IPS-18a (cell line): ENCODE measurements around the gene CADM1.
A peak's percentile ranks its signal among the peaks of the same experiment; 100 is the strongest.

Experiments used
- H3K27ac ChIP-seq: one replicate; pipeline ENCODE4 v1.5.1; 2013; ENCODE audit warnings: low read length
- H3K27me3 ChIP-seq: one replicate; pipeline ENCODE4 v1.6.1; 2013; ENCODE audit warnings: mild to moderate bottlenecking, low read length; ENCODE audit not compliant: control insufficient read depth, insufficient read depth
- H3K36me3 ChIP-seq: one replicate; pipeline ENCODE4 v1.6.1; 2013; ENCODE audit warnings: low read depth, low read length; ENCODE audit not compliant: control insufficient read depth
- H3K4me1 ChIP-seq: one replicate; pipeline ENCODE4 v1.6.1; 2013; ENCODE audit warnings: low read depth, low read length; ENCODE audit not compliant: control insufficient read depth
- H3K4me3 ChIP-seq: one replicate; pipeline ENCODE4 v1.5.1; 2013; ENCODE audit warnings: low read length
- H3K9ac ChIP-seq: one replicate; pipeline ENCODE4 v1.6.1; 2013; ENCODE audit warnings: mild to moderate bottlenecking, low read length, moderate library complexity
- H3K9me3 ChIP-seq: one replicate; pipeline ENCODE4 v1.6.1; 2013; ENCODE audit warnings: low read depth, low read length; ENCODE audit not compliant: control insufficient read depth

Gene CADM1

DNA sequence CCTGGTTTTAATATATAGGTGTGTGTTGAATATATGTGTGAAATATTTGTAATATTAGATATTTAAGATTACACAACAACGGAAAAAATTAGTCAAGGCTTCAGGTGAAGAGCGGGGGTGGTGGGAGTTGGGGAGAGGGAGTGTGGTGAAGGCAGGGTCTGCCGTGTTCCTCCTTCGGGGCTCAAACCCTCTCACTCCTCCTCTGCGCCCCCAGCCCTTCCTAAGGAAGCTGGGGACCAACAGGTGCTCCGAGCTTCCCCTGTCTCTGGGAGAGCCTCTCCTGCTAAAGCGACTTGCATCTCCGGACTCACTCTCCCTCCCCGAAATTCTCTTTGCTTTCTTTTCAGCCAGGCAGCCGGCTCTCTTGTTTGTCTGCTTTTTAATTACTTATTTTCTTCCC lies 960 bp upstream of the CADM1 start:
- peaks cover 58% of the 10 kb centered on the region for H3K27me3 ChIP-seq
- H3K4me3 ChIP-seq: peak overlapping the region; percentile 97
- H3K9me3 ChIP-seq: no peaks in the 10 kb centered on the region
- no peaks in the 10 kb centered on the region for H3K36me3 ChIP-seq
- peak overlapping the region; percentile 78 for H3K9ac ChIP-seq
- H3K4me1 ChIP-seq: peaks cover 14% of the 10 kb centered on the region
- no peak overlapping the region for H3K27ac ChIP-seq

DNA sequence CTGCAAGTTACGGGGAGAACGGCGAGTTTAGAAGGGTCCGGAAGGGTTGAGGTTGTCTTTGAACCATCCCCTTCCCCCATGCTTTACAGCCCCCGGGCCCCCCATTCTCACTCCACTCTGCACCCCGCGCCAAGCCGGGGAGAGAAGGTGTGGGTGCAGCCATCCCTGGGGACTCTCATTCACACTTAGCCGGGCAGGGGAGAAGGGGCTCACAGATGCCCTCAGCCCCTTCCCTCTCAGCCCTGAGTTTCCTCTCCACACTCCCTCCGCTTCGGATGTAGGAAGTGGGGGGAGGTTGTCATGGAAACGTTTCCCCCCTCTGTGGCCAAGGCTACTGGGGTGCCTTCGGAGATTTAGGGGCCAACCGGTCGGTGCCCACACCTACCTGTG lies 334 bp downstream of the CADM1 start:
- Histone ChIP-seq H3K27me3 (peaks cover 71% of the 10 kb centered on the region), H3K4me3 (peak overlapping the region; percentile 97), H3K9me3 (no peaks in the 10 kb centered on the region), H3K9ac (peak overlapping the region; percentile 54), H3K4me1 (peaks cover 14% of the 10 kb centered on the region), H3K27ac (no peak overlapping the region), H3K36me3 (no peaks in the 10 kb centered on the region)

DNA sequence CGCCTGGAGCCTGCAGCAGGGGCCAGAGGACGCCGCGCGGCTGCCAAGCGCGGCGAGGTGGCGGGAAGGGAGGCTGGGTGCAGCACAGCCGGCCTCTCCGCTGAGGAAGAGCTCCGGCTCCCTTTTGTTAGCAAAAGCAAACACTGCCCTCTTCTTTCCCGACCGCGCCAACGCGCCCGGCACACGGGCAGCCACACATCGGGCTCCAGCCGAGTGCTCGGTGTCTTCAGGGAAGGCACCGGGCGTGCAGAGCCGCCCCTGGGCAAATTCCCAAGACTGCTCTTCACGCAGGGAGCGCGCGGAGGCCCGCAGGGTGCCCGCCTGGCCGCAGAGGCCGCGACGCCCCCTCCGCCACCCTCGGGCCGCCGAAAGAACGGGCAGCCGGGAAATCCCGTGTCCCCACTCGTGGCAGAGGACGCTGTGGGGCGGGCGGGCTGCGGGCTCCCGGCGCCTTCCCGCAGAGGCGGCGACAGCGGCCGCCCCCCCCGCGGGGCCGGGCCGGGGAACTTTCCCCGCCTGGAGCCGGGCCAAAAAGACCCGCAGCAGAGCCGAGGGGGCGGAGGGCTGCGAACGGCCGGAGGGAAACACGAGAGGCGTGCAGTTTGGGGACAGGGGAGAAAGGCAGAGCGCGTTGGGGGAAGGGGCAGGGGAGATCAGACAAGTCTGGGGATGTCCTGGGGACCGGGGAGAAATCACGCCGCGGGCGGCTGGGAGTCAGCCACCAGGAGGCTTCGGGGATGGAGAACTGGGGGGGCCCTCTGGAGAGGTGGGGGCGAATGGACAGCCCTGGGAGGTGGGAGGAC lies 931 bp downstream of the CADM1 start:
- H3K9ac ChIP-seq: peak overlapping the region; percentile 54
- H3K9me3 ChIP-seq: no peaks in the 10 kb centered on the region
- no peaks in the 10 kb centered on the region for H3K36me3 ChIP-seq
- peaks cover 77% of the 10 kb centered on the region for H3K27me3 ChIP-seq
- peak overlapping the region; percentile 97 for H3K4me3 ChIP-seq
- H3K4me1 ChIP-seq: peaks cover 20% of the 10 kb centered on the region
- no peak overlapping the region for H3K27ac ChIP-seq

DNA sequence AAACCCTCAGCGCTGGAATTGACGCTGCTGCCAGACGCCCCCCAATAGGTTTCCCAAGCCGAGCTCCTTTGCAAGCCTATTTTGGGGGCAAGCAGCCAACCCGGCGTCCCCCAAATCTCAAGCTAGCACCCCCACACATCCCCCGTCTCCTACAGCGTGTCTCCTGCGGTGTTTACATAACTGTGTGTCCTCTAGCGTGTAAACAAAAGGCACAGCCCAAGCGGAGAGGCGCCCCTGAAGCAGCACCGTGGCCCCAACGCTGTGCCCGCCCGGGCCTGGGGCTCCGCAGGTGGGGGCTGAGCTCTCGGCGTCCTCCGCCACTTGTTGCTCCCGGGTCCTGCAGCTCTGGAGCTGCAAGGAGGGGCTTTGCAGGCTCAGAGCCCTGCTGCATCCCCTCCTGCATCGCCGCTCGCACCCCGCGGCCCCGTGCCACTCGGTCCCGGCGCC lies 1.6 kb downstream of the CADM1 start:
- Histone ChIP-seq H3K27ac (no peak overlapping the region), H3K4me1 (peaks cover 23% of the 10 kb centered on the region), H3K4me3 (peak overlapping the region; percentile 97), H3K9ac (peak overlapping the region; percentile 54), H3K9me3 (no peaks in the 10 kb centered on the region), H3K27me3 (peaks cover 77% of the 10 kb centered on the region), H3K36me3 (no peaks in the 10 kb centered on the region)

DNA sequence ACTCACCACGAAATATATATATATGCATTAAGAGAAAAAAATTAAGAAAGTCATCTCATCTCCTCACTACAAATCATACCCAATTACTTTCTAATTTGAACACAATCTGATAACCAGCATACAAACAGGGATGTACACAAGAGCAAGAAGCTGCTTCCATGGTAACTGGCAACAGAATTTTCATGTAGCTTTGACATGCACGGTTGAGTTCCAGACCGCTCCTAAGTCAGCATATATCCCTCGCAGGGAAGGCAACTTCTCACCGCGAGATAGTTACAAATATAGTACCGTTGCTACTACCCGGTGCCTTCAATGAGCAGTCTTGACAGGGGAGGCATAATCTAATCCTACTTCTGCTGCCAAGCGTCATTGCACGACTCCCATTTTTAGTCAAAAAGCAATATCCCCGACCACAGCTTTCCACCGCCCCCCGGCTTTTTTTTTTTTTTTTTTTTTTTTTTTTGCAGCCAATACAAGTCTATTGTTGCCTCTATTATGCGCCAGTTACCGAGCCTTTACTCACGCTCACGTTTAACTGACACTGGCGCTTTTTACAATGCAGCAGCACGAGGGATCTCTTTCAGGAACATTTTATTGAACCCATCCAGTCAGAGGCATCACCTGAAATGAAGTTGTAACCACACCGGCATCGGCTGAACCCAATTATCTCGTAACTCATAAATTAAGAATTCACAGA lies 2.2 kb downstream of the CADM1 start:
- no peak overlapping the region for H3K27ac ChIP-seq
- no peak overlapping the region for H3K9ac ChIP-seq

DNA sequence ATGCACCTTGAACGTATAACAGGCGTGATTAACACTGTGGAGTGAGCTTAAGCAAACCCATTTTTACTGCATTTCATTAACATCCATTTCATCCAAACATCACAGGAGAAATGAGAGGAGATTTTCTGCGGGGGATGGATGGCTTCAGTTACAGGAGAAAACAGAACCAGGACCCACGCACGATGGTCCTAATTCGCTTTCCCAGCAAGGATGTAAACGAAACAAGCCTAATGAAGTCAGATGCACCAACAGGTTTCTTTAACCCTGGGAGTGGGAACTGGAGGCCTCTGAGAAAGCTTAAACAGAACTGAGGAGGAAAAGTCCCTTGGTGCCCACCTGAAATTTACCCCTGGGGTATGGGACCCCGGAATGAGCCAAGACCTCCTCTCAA lies 2.7 kb downstream of the CADM1 start:
- peaks cover 68% of the 10 kb centered on the region for H3K27me3 ChIP-seq
- H3K27ac ChIP-seq: no peak overlapping the region
- peaks cover 23% of the 10 kb centered on the region for H3K4me1 ChIP-seq
- H3K9me3 ChIP-seq: no peaks in the 10 kb centered on the region
- H3K4me3 ChIP-seq: no peak overlapping the region
- H3K36me3 ChIP-seq: no peaks in the 10 kb centered on the region
- H3K9ac ChIP-seq: no peak overlapping the region

More for the DNA sequence above, 2.2 kb downstream of the CADM1 start:
- Histone ChIP-seq H3K9me3 (no peaks in the 10 kb centered on the region), H3K36me3 (no peaks in the 10 kb centered on the region), H3K27me3 (peaks cover 72% of the 10 kb centered on the region), H3K4me3 (peak overlapping the region; percentile 97), H3K4me1 (peaks cover 23% of the 10 kb centered on the region)

DNA sequence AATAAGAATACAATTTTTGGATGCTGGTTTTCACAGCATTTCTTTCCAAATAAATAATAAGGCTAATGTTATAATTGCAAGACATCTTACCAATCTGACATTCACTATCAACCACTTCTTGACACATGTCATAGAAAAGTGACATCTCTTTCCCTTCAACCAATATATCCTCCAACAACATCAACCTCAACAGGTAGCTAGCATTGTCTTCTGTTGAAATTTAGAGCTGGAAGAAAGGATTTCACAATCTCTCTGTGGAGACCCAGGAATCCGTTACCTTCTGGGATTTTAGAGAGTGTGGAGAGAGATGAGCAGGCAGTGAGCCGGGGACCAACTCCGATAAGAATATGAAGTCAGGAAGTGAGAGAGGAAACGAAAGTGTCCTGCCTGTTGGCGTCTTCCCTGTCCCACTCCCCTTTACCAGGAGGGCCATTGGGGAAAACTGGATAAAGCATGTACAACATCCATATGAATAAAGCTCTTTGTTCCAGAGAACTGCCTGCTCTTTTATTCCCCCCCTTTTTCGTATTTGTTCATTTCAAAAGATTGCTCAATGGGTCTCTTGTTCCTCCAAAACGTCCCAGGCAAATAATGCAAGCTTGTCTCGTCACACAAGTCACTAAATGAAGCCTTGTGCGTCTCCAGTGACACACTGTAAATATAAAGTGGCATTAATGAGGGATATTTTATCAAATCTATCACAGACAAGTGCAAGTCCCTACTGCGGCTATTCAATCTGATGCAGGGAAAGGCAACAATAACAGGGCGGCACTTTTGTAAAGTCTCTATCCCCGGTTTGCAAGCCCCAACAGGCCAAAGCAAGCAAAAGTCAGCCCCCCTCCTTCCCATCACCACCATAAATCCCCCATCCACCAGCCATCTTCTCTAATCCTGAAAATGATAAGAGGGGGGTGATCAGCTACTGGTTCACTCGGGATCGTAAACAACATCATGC lies 3.4 kb downstream of the CADM1 start:
- Histone ChIP-seq H3K27ac (no peak overlapping the region), H3K9ac (no peak overlapping the region), H3K4me3 (peak overlapping the region; percentile 26), H3K4me1 (peaks cover 21% of the 10 kb centered on the region), H3K9me3 (no peaks in the 10 kb centered on the region), H3K27me3 (peaks cover 61% of the 10 kb centered on the region), H3K36me3 (no peaks in the 10 kb centered on the region)

DNA sequence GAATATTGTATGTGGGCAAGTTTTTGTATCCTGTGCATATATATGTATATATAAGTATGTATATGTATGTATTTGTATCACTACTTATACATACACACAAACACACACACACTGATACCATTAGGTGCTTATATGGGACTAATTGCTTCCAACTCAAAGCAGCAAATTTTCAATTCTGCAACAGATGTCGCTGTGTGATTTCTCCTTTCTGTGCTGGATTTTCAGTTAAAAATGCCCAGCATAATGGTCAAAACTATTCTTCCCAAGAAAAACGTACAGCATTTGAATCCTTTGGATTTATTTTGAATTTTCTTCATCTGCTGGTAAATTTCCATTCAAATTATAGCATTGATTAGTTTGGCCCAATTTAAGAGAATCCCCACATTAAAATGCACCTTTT lies 4.3 kb downstream of the CADM1 start:
- Histone ChIP-seq H3K9me3 (no peaks in the 10 kb centered on the region), H3K27me3 (peaks cover 53% of the 10 kb centered on the region), H3K27ac (no peak overlapping the region), H3K4me1 (peaks cover 18% of the 10 kb centered on the region), H3K36me3 (no peaks in the 10 kb centered on the region), H3K9ac (no peak overlapping the region), H3K4me3 (no peak overlapping the region)

DNA sequence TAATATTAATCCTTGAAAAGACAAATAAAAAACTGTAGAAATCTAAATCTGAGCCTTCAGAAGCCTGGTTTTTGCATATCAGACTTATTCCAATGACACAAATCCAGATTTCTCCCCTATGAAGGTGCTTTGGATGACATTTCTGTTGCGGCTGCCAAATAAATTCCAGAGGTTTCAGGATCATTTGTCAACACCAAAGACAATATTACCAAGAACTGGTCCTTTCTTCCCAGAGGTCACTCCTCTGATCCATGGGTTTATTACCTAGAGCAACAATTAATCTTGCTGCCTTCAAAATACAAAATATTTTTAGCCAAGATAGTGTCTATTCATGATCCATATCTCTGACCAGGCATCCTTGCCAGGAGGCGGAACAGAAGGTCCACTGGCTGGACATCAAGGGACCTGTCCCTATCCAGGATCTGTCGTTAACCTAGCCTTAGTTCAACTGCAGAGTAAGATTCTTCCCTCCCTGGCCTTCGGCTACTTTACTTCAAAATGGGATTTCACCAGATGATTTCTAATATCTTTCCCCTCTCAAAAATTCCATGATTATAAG lies 4.9 kb downstream of the CADM1 start:
- peaks cover 53% of the 10 kb centered on the region for H3K27me3 ChIP-seq
- no peak overlapping the region for H3K4me3 ChIP-seq
- H3K36me3 ChIP-seq: no peaks in the 10 kb centered on the region
- no peak overlapping the region for H3K27ac ChIP-seq
- peaks cover 18% of the 10 kb centered on the region for H3K4me1 ChIP-seq
- H3K9ac ChIP-seq: no peak overlapping the region
- H3K9me3 ChIP-seq: no peaks in the 10 kb centered on the region

DNA sequence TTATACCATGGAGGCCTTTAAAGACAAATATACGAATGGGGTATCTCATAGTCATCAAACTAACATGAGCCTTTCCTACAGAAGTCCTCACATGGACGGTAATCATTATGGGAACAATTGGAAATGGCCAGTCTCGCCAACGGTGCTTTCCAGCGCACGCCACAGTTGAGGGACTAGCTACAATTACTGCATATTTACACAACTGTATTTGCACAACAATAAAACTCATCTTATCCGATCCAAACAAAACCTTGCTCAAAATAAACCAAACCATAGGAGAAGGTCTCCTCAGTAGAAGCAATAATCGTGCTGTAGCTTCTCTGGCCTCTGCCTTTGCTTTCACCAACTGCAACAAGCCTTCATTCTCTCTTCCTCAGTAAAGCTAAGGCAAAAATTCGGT lies 5.9 kb downstream of the CADM1 start:
- H3K36me3 ChIP-seq: no peaks in the 10 kb centered on the region
- H3K9me3 ChIP-seq: no peaks in the 10 kb centered on the region
- peaks cover 48% of the 10 kb centered on the region for H3K27me3 ChIP-seq
- no peak overlapping the region for H3K9ac ChIP-seq
- peaks cover 18% of the 10 kb centered on the region for H3K4me1 ChIP-seq
- no peak overlapping the region for H3K4me3 ChIP-seq
- no peak overlapping the region for H3K27ac ChIP-seq

DNA sequence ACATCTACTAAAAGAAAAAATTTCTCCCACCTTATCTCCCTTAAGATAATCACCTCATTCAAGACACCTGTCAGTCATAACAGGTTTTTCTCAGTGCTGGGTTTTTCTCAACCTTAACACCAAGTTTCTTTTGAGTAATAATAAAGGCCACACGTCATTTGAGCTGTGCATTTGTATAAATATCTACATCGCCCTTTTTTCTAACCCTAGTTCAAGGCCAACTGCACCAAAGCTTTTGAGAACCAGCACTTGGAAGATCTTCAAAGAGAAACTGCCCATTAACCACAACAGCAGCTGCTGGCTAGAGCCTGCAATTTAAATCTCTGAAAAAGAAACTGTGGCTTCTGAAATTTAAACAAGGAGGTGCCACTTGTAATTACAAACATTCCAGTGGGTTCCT lies 6.9 kb downstream of the CADM1 start:
- H3K27ac ChIP-seq: no peak overlapping the region
- H3K4me3 ChIP-seq: no peak overlapping the region
- peaks cover 18% of the 10 kb centered on the region for H3K4me1 ChIP-seq
- H3K36me3 ChIP-seq: no peaks in the 10 kb centered on the region
- H3K9ac ChIP-seq: no peak overlapping the region
- peaks cover 41% of the 10 kb centered on the region for H3K27me3 ChIP-seq
- H3K9me3 ChIP-seq: no peaks in the 10 kb centered on the region
